ENCODE results near the gene LGALS16. TPM values are rescaled to one million over a fixed set of nuclear protein-coding genes. Genes with fewer than 3 reads are reported as not detected.

The LGALS16 gene
- total RNA-seq, 2 experiments from 2014 or later: not detected

DNA sequence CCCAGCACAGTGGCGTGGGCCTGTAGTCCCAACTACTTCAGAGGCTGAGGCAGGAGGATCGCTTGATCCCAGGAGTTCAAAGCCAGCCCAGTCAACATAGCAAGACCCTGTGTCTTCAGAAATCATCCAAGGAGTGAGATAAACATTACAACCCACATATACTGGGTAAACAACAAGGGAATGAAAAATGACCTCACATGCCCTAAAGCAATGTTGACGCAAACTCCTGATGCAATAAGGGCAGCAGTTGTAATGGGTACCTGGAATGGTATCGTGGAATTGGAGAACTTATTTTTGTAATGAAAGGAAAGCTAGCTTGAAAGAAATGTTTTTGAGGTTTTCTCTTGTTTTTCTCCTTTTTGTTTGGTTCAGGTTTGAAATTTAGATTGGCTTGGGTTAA is 24.5 kb upstream of the LGALS16 start:
- peaks cover 50% of the 10 kb centered on the region for H3K27me3 Mint-ChIP-seq
- intact Hi-C loops (cut with DNase I, micrococcal nuclease): no loop called here
- H3K9me3 ChIP-seq (ENCODE audit: control insufficient read depth in 1 of 2, insufficient read depth in 1 of 2, low read length in 2 of 2): no peaks in the 10 kb centered on the region
- no peaks in the 10 kb centered on the region for H3K36me3 ChIP-seq (ENCODE audit: insufficient read depth, low read length)
- POLR2A ChIA-PET: no interaction called here
- H3K27ac Mint-ChIP-seq: no peak overlapping the region
- ATAC-seq (ENCODE audit: poor library complexity) (no peak), DNase-seq (no peak)
- no peaks in the 10 kb centered on the region for H3K9me3 Mint-ChIP-seq
- H3K4me1 ChIP-seq (ENCODE audit: insufficient read depth, low read length): no peaks in the 10 kb centered on the region
- H3K27ac ChIP-seq (ENCODE audit: low read depth in 1 of 2, low read length in 2 of 2): no peak overlapping the region
- no peak overlapping the region for H3K4me3 ChIP-seq (ENCODE audit: low read length)
- H3K4me1 Mint-ChIP-seq (ENCODE audit: low read depth): no peaks in the 10 kb centered on the region
- no peak overlapping the region for H3K4me3 Mint-ChIP-seq
- TF ChIP-seq, protein P1, sequence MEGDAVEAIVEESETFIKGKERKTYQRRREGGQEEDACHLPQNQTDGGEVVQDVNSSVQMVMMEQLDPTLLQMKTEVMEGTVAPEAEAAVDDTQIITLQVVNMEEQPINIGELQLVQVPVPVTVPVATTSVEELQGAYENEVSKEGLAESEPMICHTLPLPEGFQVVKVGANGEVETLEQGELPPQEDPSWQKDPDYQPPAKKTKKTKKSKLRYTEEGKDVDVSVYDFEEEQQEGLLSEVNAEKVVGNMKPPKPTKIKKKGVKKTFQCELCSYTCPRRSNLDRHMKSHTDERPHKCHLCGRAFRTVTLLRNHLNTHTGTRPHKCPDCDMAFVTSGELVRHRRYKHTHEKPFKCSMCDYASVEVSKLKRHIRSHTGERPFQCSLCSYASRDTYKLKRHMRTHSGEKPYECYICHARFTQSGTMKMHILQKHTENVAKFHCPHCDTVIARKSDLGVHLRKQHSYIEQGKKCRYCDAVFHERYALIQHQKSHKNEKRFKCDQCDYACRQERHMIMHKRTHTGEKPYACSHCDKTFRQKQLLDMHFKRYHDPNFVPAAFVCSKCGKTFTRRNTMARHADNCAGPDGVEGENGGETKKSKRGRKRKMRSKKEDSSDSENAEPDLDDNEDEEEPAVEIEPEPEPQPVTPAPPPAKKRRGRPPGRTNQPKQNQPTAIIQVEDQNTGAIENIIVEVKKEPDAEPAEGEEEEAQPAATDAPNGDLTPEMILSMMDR (IDR thresholded peaks at IDR 0.05): no peak
- CTCF ChIA-PET: no interaction called here
- no peaks in the 10 kb centered on the region for H3K36me3 Mint-ChIP-seq (ENCODE audit: low read depth)
- H3K27me3 ChIP-seq (ENCODE audit: control insufficient read depth in 1 of 2, insufficient read depth in 2 of 2, low read length in 2 of 2): peaks cover 4 to 5% of the 10 kb centered on the region in 2 experiments

DNA sequence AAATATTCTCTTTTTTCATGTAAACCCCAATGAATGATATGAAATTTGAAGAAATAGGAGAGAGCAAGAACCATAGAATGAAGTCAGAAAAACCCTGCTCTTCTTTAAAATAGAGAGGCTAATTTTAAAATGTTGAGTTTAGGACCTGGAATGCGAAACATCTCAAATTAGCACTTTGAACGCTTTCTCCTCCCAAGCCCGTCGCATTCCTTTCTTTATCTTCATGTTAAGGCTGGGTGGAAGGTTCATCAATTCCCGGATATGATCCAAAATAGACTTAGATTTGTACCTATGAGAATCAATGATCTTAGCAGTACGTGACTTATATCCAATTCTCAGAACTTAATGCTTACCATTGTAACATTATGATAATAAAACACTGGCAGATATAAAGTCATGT is 24.1 kb upstream of the LGALS16 start:
- ATAC-seq (ENCODE audit: poor library complexity) (no peak), DNase-seq (no peak)
- no peaks in the 10 kb centered on the region for H3K36me3 Mint-ChIP-seq (ENCODE audit: low read depth)
- TF ChIP-seq, protein P1 (IDR thresholded peaks at IDR 0.05): no peak
- Histone ChIP-seq H3K4me3 (ENCODE audit: low read length) (no peak overlapping the region), H3K27ac (ENCODE audit: low read depth in 1 of 2, low read length in 2 of 2) (no peak overlapping the region), H3K36me3 (ENCODE audit: insufficient read depth, low read length) (no peaks in the 10 kb centered on the region), H3K4me1 (ENCODE audit: insufficient read depth, low read length) (no peaks in the 10 kb centered on the region), H3K9me3 (ENCODE audit: control insufficient read depth in 1 of 2, insufficient read depth in 1 of 2, low read length in 2 of 2) (no peaks in the 10 kb centered on the region), H3K27me3 (ENCODE audit: control insufficient read depth in 1 of 2, insufficient read depth in 2 of 2, low read length in 2 of 2) (peaks cover 4 to 5% of the 10 kb centered on the region in 2 experiments)
- H3K27me3 Mint-ChIP-seq: peaks cover 53% of the 10 kb centered on the region
- no peaks in the 10 kb centered on the region for H3K4me1 Mint-ChIP-seq (ENCODE audit: low read depth)
- H3K9me3 Mint-ChIP-seq: no peaks in the 10 kb centered on the region
- no peak overlapping the region for H3K27ac Mint-ChIP-seq
- POLR2A ChIA-PET: no interaction called here
- CTCF ChIA-PET: no interaction called here
- H3K4me3 Mint-ChIP-seq: no peak overlapping the region
- intact Hi-C loops (cut with DNase I, micrococcal nuclease): no loop called here

DNA sequence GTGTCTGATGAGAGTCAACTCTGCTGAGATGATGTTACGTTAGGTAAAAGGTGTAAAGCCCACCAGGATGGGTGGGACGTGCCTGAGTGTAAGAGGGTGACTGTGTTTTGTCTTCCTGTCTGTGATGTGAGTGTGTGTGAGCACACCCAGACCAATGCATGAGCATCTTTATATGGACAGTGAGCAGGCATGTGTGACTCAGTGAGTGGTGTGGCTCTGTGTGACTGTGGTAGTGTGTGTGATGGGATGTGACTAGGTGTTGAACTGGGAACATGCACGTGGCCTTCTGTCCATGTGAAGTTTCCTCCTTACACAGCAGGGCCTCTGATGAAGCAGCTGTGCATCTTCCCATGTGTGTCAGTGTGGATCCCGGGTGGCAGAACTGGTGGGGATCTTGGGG is 17.8 kb upstream of the LGALS16 start:
- intact Hi-C loops (cut with DNase I, micrococcal nuclease): no loop called here
- TF ChIP-seq, protein P1 (IDR thresholded peaks at IDR 0.05): no peak
- Histone ChIP-seq H3K36me3 (ENCODE audit: insufficient read depth, low read length) (no peaks in the 10 kb centered on the region), H3K27ac (ENCODE audit: low read depth in 1 of 2, low read length in 2 of 2) (no peak overlapping the region), H3K27me3 (ENCODE audit: control insufficient read depth in 1 of 2, insufficient read depth in 2 of 2, low read length in 2 of 2) (peaks cover 18 to 30% of the 10 kb centered on the region in 2 experiments), H3K4me3 (ENCODE audit: low read length) (no peak overlapping the region), H3K9me3 (ENCODE audit: control insufficient read depth in 1 of 2, insufficient read depth in 1 of 2, low read length in 2 of 2) (no peaks in the 10 kb centered on the region), H3K4me1 (ENCODE audit: insufficient read depth, low read length) (no peaks in the 10 kb centered on the region)
- no peaks in the 10 kb centered on the region for H3K36me3 Mint-ChIP-seq (ENCODE audit: low read depth)
- no peak overlapping the region for H3K27ac Mint-ChIP-seq
- ChIA-PET CTCF (no interaction called here), POLR2A (no interaction called here)
- DNase-seq (no peak), ATAC-seq (ENCODE audit: poor library complexity) (no peak)
- peaks cover 91% of the 10 kb centered on the region for H3K27me3 Mint-ChIP-seq
- H3K9me3 Mint-ChIP-seq: no peaks in the 10 kb centered on the region
- no peak overlapping the region for H3K4me3 Mint-ChIP-seq
- no peaks in the 10 kb centered on the region for H3K4me1 Mint-ChIP-seq (ENCODE audit: low read depth)
